ENCODE results near the gene FIBP. TPM values are rescaled to one million over a fixed set of nuclear protein-coding genes. Genes with fewer than 3 reads are reported as not detected.

FIBP gene
- total RNA-seq, 1 donor from 2014 or later = 76.5 TPM

- H3K4me3 Mint-ChIP-seq = peak overlapping the region; percentile 90
- TF ChIP-seq, protein P1, sequence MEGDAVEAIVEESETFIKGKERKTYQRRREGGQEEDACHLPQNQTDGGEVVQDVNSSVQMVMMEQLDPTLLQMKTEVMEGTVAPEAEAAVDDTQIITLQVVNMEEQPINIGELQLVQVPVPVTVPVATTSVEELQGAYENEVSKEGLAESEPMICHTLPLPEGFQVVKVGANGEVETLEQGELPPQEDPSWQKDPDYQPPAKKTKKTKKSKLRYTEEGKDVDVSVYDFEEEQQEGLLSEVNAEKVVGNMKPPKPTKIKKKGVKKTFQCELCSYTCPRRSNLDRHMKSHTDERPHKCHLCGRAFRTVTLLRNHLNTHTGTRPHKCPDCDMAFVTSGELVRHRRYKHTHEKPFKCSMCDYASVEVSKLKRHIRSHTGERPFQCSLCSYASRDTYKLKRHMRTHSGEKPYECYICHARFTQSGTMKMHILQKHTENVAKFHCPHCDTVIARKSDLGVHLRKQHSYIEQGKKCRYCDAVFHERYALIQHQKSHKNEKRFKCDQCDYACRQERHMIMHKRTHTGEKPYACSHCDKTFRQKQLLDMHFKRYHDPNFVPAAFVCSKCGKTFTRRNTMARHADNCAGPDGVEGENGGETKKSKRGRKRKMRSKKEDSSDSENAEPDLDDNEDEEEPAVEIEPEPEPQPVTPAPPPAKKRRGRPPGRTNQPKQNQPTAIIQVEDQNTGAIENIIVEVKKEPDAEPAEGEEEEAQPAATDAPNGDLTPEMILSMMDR (IDR thresholded peaks at IDR 0.05) = no peak
- peaks cover 5% of the 10 kb centered on the region for H3K27me3 Mint-ChIP-seq
- no peaks in the 10 kb centered on the region for H3K36me3 Mint-ChIP-seq (ENCODE audit: low read depth)
- peaks cover 20% of the 10 kb centered on the region for H3K4me1 Mint-ChIP-seq
- peak; percentile 95 for ATAC-seq (ENCODE audit: low read depth)
- ChIA-PET POLR2A (interaction anchor here (0.5 to 2.2 kb wide), 19 partner anchors 12 to 1094 kb away, joined by 3 to 47 read pairs (median 6); partner anchors contain the start of genes C11orf68, CCDC85B, CFL1 and FIBP), CTCF (interaction anchor here (1.1 to 2.1 kb wide), 4 partner anchors 11 to 438 kb away, joined by 3 to 25 read pairs (median 15); partner anchors contain the start of genes CCDC85B, FIBP and MUS81)
- intact Hi-C loops (cut with micrococcal nuclease) = loop anchor here (2.0 kb wide), 2 partner anchors 15 kb away; partner anchors contain the start of genes CFL1 and FIBP
- H3K9me3 Mint-ChIP-seq = no peaks in the 10 kb centered on the region
- DNase-seq = peak; percentile 99
- H3K27ac Mint-ChIP-seq = peak overlapping the region; percentile 88
Observed at GRCh38 chr11:65873318-65874156, 14.7 kb downstream of the FIBP start.

GRCh38 chr11:65872586-65873317 lies 15.5 kb downstream of the FIBP start, which contains the start of gene EFEMP2:
EFEMP2 (minus strand) TSS chr11:65872800; CDS start chr11:65872354, 446 bp downstream.
- H3K27me3 Mint-ChIP-seq = peaks cover 5% of the 10 kb centered on the region
- H3K27ac Mint-ChIP-seq = peak within 1 kb of the TSS; percentile 88
- ChIA-PET POLR2A (interaction anchor here (1.0 to 5.2 kb wide), 12 partner anchors 11 to 258 kb away, joined by 3 to 113 read pairs (median 6); partner anchors contain the start of genes C11orf68, CCDC85B, CFL1 and FIBP), CTCF (interaction anchor here (1.2 to 2.1 kb wide), 4 partner anchors 12 to 17 kb away, joined by 3 to 25 read pairs (median 15); partner anchors contain the start of genes CCDC85B, FIBP and MUS81)
- H3K36me3 Mint-ChIP-seq (ENCODE audit: low read depth) = no peaks in the 10 kb centered on the region
- TF ChIP-seq, protein P1 (IDR thresholded peaks at IDR 0.05) = no peak
- DNase-seq (no peak), ATAC-seq (ENCODE audit: low read depth) (no peak)
- peaks cover 20% of the 10 kb centered on the region for H3K4me1 Mint-ChIP-seq
- intact Hi-C loops (cut with micrococcal nuclease) = loop anchor here (2.0 kb wide), 2 partner anchors 14 to 16 kb away; partner anchors contain the start of genes CFL1 and FIBP
- H3K9me3 Mint-ChIP-seq = no peaks in the 10 kb centered on the region
- H3K4me3 Mint-ChIP-seq = peak within 1 kb of the TSS; percentile 90

GRCh38 chr11:65871811-65872548 lies 16.3 kb downstream of the FIBP start:
- intact Hi-C loops (cut with micrococcal nuclease) = loop anchor here (2.0 kb wide), 2 partner anchors 13 to 17 kb away; partner anchors contain the start of genes CFL1 and FIBP
- Mint-ChIP-seq H3K4me3 (peak overlapping the region; percentile 11), H3K27me3 (peaks cover 5% of the 10 kb centered on the region), H3K9me3 (no peaks in the 10 kb centered on the region), H3K36me3 (ENCODE audit: low read depth) (peaks cover 4% of the 10 kb centered on the region), H3K4me1 (peaks cover 20% of the 10 kb centered on the region), H3K27ac (no peak overlapping the region)
- DNase-seq = no peak
- TF ChIP-seq, protein P1 (IDR thresholded peaks at IDR 0.05) = no peak
- ChIA-PET CTCF (interaction anchor here (1.1 to 1.7 kb wide), 3 partner anchors 9 to 12 kb away, joined by 3 to 11 read pairs (median 3); no protein-coding TSS in a partner anchor), POLR2A (interaction anchor here (1.0 to 5.2 kb wide), 4 partner anchors 13 to 19 kb away, joined by 4 to 113 read pairs (median 6); partner anchors contain the start of genes CCDC85B, CFL1, FIBP and MUS81)
- no peak for ATAC-seq (ENCODE audit: low read depth)

GRCh38 chr11:65870706-65871681 lies 17.3 kb downstream of the FIBP start:
- intact Hi-C loops (cut with micrococcal nuclease) = no loop called here
- Mint-ChIP-seq H3K4me3 (peak overlapping the region; percentile 7), H3K4me1 (peaks cover 20% of the 10 kb centered on the region), H3K36me3 (ENCODE audit: low read depth) (peaks cover 11% of the 10 kb centered on the region), H3K27ac (no peak overlapping the region), H3K9me3 (no peaks in the 10 kb centered on the region), H3K27me3 (peaks cover 5% of the 10 kb centered on the region)
- TF ChIP-seq, protein P1 (IDR thresholded peaks at IDR 0.05) = no peak
- ChIA-PET POLR2A (interaction anchor here (1.0 to 5.2 kb wide), 7 partner anchors 12 to 38 kb away, joined by 3 to 113 read pairs (median 6); partner anchors contain the start of genes CCDC85B, CFL1, FIBP and MUS81), CTCF (interaction anchor here (1.1 to 2.8 kb wide), 4 partner anchors 8 to 13 kb away, joined by 3 to 11 read pairs (median 6); partner anchors contain the start of gene MUS81)
- DNase-seq (no peak), ATAC-seq (ENCODE audit: low read depth) (no peak)
